GM12878 (cell line): ENCODE results near the gene NFIL3. TPM values are rescaled to one million over a fixed set of nuclear protein-coding genes. Genes with fewer than 3 reads are reported as not detected.
A peak's percentile ranks its signal among the peaks of the same experiment; 100 is the strongest.

ENCODE experiments used
- ATAC-seq: fragments of 200-7000 bp; cut with Tn5 transposase; 3 replicates; pipeline ENCODE4 v1.9.1; 2020; ENCODE audit warnings: mild to moderate bottlenecking, moderate library complexity
- BruUV-seq: library from RNA; stranded (reverse); fragments of 400-500 nt; replicated peaks from 2 replicates; lab custom pipeline; 2021; lab: Mats Ljungman, UMichigan
- CTCF ChIA-PET: fragments of 300-600 bp; sonication (Branson Sonifier 250); formaldehyde crosslinking; extraction: SDS; loops from one replicate; lab custom pipeline; 2021; ENCODE audit warnings: inconsistent platforms; lab: Yijun Ruan, JAX
- POLR2A ChIA-PET: fragments of 350-600 bp; formaldehyde crosslinking; extraction: SDS; loops from one replicate; lab custom pipeline; 2021; ENCODE audit warnings: inconsistent platforms; lab: Charles Lee
- RAD21 ChIA-PET: fragments of 300-600 bp; sonication (Branson Sonifier 250); formaldehyde crosslinking; loops from one replicate; lab custom pipeline; 2023; ENCODE audit warnings: antibody characterized with exemption; ENCODE audit not compliant: unreplicated experiment; lab: Charles Lee
- SMC1A ChIA-PET: fragments of 300-600 bp; sonication (Branson Sonifier 250); formaldehyde crosslinking; loops from one replicate; lab custom pipeline; 2023; ENCODE audit not compliant: unreplicated experiment, uncharacterized antibody; lab: Charles Lee
- DNase-seq: peaks from one replicate; pipeline ENCODE4 v3.0.0-alpha.2; 2011; ENCODE audit warnings: low read depth, low spot score
- FAIRE-seq: peaks from 3 replicates; lab custom pipeline; 2011; peaks lifted over from hg19 to GRCh38; lab: Jason Lieb, UNC
- H2AFZ ChIP-seq: 2 replicates; pipeline ENCODE4 v1.6.0; 2011; ENCODE audit warnings: low read depth, low read length, control low read depth; ENCODE audit not compliant: control insufficient read depth
- H3K27ac ChIP-seq: 2 replicates; pipeline ENCODE4 v1.5.1; 2011; ENCODE audit warnings: control low read depth; ENCODE audit not compliant: control insufficient read depth, insufficient read depth
- H3K27me3 ChIP-seq, 2 experiments: replicated peaks in 1 of 2; 2 replicates each; pipeline versions ENCODE4 v1.6.0 to v1.6.1; 2011; ENCODE audit warnings: low read length in 1 of 2; ENCODE audit not compliant: control insufficient read depth in 2 of 2, insufficient read depth in 2 of 2
- H3K36me3 ChIP-seq, 2 experiments: 2 replicates each; pipeline ENCODE4 v1.5.1; 2011; ENCODE audit warnings: low read length in 1 of 2; ENCODE audit not compliant: control insufficient read depth in 2 of 2, insufficient read depth in 2 of 2
- H3K4me1 ChIP-seq: 2 replicates; pipeline ENCODE4 v1.6.1; 2011; ENCODE audit warnings: mild to moderate bottlenecking, low read length, moderate library complexity, mixed read lengths; ENCODE audit not compliant: control insufficient read depth, insufficient read depth
- H3K4me2 ChIP-seq: 2 replicates; pipeline ENCODE4 v1.6.0; 2011; ENCODE audit warnings: control low read depth; ENCODE audit not compliant: control insufficient read depth, insufficient read depth
- H3K4me3 ChIP-seq: fragments of 200-600 bp; sonication (generic); 2 replicates; pipeline ENCODE4 v1.5.1; 2016
- H3K79me2 ChIP-seq: 2 replicates; pipeline ENCODE4 v1.6.0; 2011; ENCODE audit warnings: low read length; ENCODE audit not compliant: control insufficient read depth, insufficient read depth
- H3K9ac ChIP-seq: 2 replicates; pipeline ENCODE4 v1.8.0; 2011; ENCODE audit warnings: low read length, control low read depth, mixed read lengths; ENCODE audit not compliant: control insufficient read depth, insufficient read depth
- H3K9me3 ChIP-seq: replicated peaks from 3 replicates; pipeline ENCODE4 v1.5.1; 2011; ENCODE audit warnings: mild to moderate bottlenecking, low read length; ENCODE audit not compliant: control insufficient read depth, insufficient read depth
- H4K20me1 ChIP-seq: 2 replicates; pipeline ENCODE4 v1.6.0; 2011; ENCODE audit not compliant: control insufficient read depth, insufficient read depth
- ASH2L ChIP-seq: fragments of 300-600, 200-600 bp; sonication (generic); IDR thresholded peaks from 2 replicates; pipeline ENCODE4 v1.6.1; 2017; ENCODE audit warnings: low read depth, mild to moderate bottlenecking, borderline replicate concordance
- CEBPB ChIP-seq, 2 experiments: fragments of 150-350 bp in 1 of 2; IDR thresholded peaks; 2 replicates each; pipeline ENCODE4 v1.6.1; 2012 to 2014; ENCODE audit warnings: low read depth in 2 of 2, low read length in 2 of 2, borderline replicate concordance in 1 of 2, inconsistent platforms in 1 of 2
- PAX5 ChIP-seq: IDR thresholded peaks from 2 replicates; pipeline ENCODE4 v1.6.1; 2011; ENCODE audit warnings: low read depth, low read length, borderline replicate concordance
- SRF ChIP-seq, 2 experiments: IDR thresholded peaks; 2 replicates each; pipeline ENCODE4 v1.6.1; 2011; ENCODE audit warnings: low read depth in 2 of 2, low read length in 2 of 2, mild to moderate bottlenecking in 1 of 2, moderate library complexity in 1 of 2
- YY1 ChIP-seq: IDR thresholded peaks from 2 replicates; pipeline ENCODE4 v1.6.1; 2011; ENCODE audit warnings: low read depth, mild to moderate bottlenecking, low read length
- WGBS: methylation state at CpG from one replicate; pipeline ENCODE4 v1.1.6; 2016; ENCODE audit warnings: low lambda C conversion rate; ENCODE audit not compliant: insufficient replicate concordance, insufficient coverage; ENCODE audit errors: missing lambda C conversion rate; 5-methylcytosine and 5-hydroxymethylcytosine counted together
- in situ Hi-C: fragments of 300-500 bp; cut with MboI; formaldehyde crosslinking; loops from 9 replicates; pipeline ENCODE4 v1.14.3; 2018; ENCODE audit warnings: mixed read lengths
- intact Hi-C: fragments of 100-400 bp; cut with micrococcal nuclease; formaldehyde crosslinking; loops from one replicate; pipeline ENCODE4 v1.14.2; 2022; ENCODE audit not compliant: unreplicated experiment
- polyA plus RNA-seq, 11 experiments: library from polyadenylated mRNA; depleted of rRNA in 4 of 11; unstranded in 6 of 11; stranded (reverse) in 5 of 11; fragments of >200 nt; fragmentation: Nextera tagmentation in 4 of 11; fragmentation: Illumina TruSeq in 1 of 11; extraction: Ambion mirVana in 4 of 11; extraction: Trizol in 1 of 11; gene quantifications; 1 replicate in 1 of 11; 2 replicates in 10 of 11; pipeline versions ENCODE4 v1.2.1 to v1.2.3, GENCODE V29; 2011 to 2016; ENCODE audit warnings: inconsistent platforms in 2 of 11, missing spikeins in 2 of 11, low read depth in 1 of 11
- total RNA-seq, 4 experiments: library from RNA; depleted of rRNA in 3 of 4; stranded (reverse); fragments of >200 nt in 3 of 4; fragmentation: Illumina TruSeq in 1 of 4; extraction: Trizol in 1 of 4; gene quantifications; 2 replicates each; pipeline versions ENCODE4 v1.2.1 to v1.2.3, GENCODE V29; 2013 to 2021

NFIL3 gene
- total and polyA plus RNA-seq, 10 of the 15 experiments (the other 5 are each of a cell fraction or from before 2014, with no cell fraction given): 0.18 to 1.0 (median 0.36) TPM; not detected in 3

- peak overlapping the region; percentile 76 for H3K4me3 ChIP-seq
- CTCF ChIA-PET: interaction anchor here (4.0 to 8.8 kb wide), 2 partner anchors 390 to 510 kb away, joined by 33 to 115 read pairs; no protein-coding TSS in a partner anchor
Observed at GRCh38 chr9:91424403-91425176, 958 bp upstream of the NFIL3 start.

More at GRCh38 chr9:91424403-91425176, 958 bp upstream of the NFIL3 start:
- peaks cover 12 to 27% of the 10 kb centered on the region in 2 experiments for H3K27me3 ChIP-seq
- no peaks in the 10 kb centered on the region for H3K36me3 ChIP-seq
- intact Hi-C loops: loop anchor here (5.0 to 10.0 kb wide), 4 partner anchors 67 to 387 kb away; no protein-coding TSS in a partner anchor
- peaks cover 6% of the 10 kb centered on the region for H3K4me1 ChIP-seq
- H3K9me3 ChIP-seq: no peaks in the 10 kb centered on the region
- DNase-seq (no peak), FAIRE-seq (no peak), ATAC-seq (peak; percentile 7)
- H3K79me2 ChIP-seq: no peaks in the 10 kb centered on the region
- peak overlapping the region; percentile 99 for H3K4me2 ChIP-seq
- no TSS peak for BruUV-seq
- RAD21 ChIA-PET: interaction anchor here (1.0 to 4.9 kb wide), 4 partner anchors 63 to 509 kb away, joined by 3 to 59 read pairs (median 14); partner anchors contain the start of gene AUH
- H3K9ac ChIP-seq: no peak overlapping the region
- SMC1A ChIA-PET: interaction anchor here (0.7 to 4.0 kb wide), 5 partner anchors 335 to 809 kb away, joined by 3 to 47 read pairs (median 7); no protein-coding TSS in a partner anchor
- peak overlapping the region; percentile 37 for H2AFZ ChIP-seq
- H4K20me1 ChIP-seq: no peaks in the 10 kb centered on the region; the same call in 1 of the 2 replicates
- POLR2A ChIA-PET: interaction anchor here (1.0 kb wide), 1 partner anchor 67 kb away, joined by 3 read pairs; no protein-coding TSS in a partner anchor
- in situ Hi-C loops: loop anchor here (5.0 kb wide), 2 partner anchors 382 to 507 kb away; no protein-coding TSS in a partner anchor
- TF ChIP-seq YY1 (0 out of 2 replicates have a peak, but pooled peaks have one; percentile 9), CEBPB (IDR thresholded peaks at IDR 0.05; ENCODE audit: borderline replicate concordance in 1 of 2, low read depth in 2 of 2, low read length in 2 of 2) (peak in 1 of 2 experiments; percentile 40; a peak in 1 of 4 replicates), SRF (IDR thresholded peaks at IDR 0.05; ENCODE audit: low read depth in 2 of 2, low read length in 2 of 2) (peak; percentile 35 to 59; a peak in 2 of 4 replicates), PAX5 (peak; percentile 13; the same call in 1 of the 2 replicates), ASH2L (no peak)
- WGBS: 5% methylated on average over 65 of the region's 67 CpGs
- no peak overlapping the region for H3K27ac ChIP-seq
